Measurements from ENCODE around the gene SGCD. TPM values are rescaled to one million over a fixed set of nuclear protein-coding genes. Genes with fewer than 3 reads are reported as not detected.
"Not testable (repeated sequence)": the region's sequence is repeated elsewhere in the genome, so short reads cannot be mapped to it uniquely, and the experiment has no call there.

The SGCD gene
- total RNA-seq, 1 donor, result 13.8 TPM

GRCh38 chr5:156595132-156595787 is 268.3 kb downstream of the SGCD start:
- no peak for DNase-seq (ENCODE audit: low read depth)
- TF ChIP-seq, protein P1, sequence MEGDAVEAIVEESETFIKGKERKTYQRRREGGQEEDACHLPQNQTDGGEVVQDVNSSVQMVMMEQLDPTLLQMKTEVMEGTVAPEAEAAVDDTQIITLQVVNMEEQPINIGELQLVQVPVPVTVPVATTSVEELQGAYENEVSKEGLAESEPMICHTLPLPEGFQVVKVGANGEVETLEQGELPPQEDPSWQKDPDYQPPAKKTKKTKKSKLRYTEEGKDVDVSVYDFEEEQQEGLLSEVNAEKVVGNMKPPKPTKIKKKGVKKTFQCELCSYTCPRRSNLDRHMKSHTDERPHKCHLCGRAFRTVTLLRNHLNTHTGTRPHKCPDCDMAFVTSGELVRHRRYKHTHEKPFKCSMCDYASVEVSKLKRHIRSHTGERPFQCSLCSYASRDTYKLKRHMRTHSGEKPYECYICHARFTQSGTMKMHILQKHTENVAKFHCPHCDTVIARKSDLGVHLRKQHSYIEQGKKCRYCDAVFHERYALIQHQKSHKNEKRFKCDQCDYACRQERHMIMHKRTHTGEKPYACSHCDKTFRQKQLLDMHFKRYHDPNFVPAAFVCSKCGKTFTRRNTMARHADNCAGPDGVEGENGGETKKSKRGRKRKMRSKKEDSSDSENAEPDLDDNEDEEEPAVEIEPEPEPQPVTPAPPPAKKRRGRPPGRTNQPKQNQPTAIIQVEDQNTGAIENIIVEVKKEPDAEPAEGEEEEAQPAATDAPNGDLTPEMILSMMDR (IDR thresholded peaks at IDR 0.05; ENCODE audit: insufficient read depth, low read depth, low read length), result no peak
- no peak overlapping the region for H3K4me3 ChIP-seq (ENCODE audit: low read depth, low read length)

- no peak for DNase-seq (ENCODE audit: low read depth)
- TF ChIP-seq, protein P1 (IDR thresholded peaks at IDR 0.05; ENCODE audit: insufficient read depth, low read depth, low read length), result no peak
- H3K4me3 ChIP-seq (ENCODE audit: low read depth, low read length), result no peak overlapping the region
These were observed 270.3 kb downstream of the SGCD start for GRCh38 chr5:156597276-156597675.

GRCh38 chr5:156598964-156599363 is 272.0 kb downstream of the SGCD start:
- DNase-seq (ENCODE audit: low read depth), result no peak
- H3K4me3 ChIP-seq (ENCODE audit: low read depth, low read length), result no peak overlapping the region

DNA sequence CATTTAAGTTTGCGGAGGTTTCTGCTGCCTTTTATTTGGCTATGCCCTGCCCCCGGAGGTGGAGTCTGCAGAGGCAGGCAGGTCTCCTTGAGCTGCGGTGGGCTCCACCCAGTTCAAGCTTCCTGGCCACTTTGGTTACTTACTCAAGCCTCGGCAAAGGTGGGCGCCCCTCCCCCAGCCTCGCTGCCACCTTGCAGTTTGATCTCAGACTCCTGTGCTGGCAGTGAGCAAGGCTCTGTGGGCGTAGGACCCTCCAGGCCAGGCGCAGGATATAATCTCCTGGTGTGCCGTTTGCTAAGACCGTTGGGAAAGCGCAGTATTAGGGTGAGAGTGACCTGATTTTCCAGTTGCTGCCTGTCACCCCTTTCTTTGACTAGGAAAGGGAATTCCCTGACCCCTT is 283.6 kb downstream of the SGCD start:
- not testable (repeated sequence) for H3K4me3 ChIP-seq (ENCODE audit: low read depth, low read length); DNase-seq (ENCODE audit: low read depth)

More at GRCh38 chr5:156598964-156599363, 272.0 kb downstream of the SGCD start:
- TF ChIP-seq, protein P1 (IDR thresholded peaks at IDR 0.05; ENCODE audit: insufficient read depth, low read depth, low read length), result no peak

GRCh38 chr5:156615901-156616300 is 288.9 kb downstream of the SGCD start:
- TF ChIP-seq, protein P1 (IDR thresholded peaks at IDR 0.05; ENCODE audit: insufficient read depth, low read depth, low read length), result no peak
- no peak for DNase-seq (ENCODE audit: low read depth)
- no peak overlapping the region for H3K4me3 ChIP-seq (ENCODE audit: low read depth, low read length)

GRCh38 chr5:156617426-156617825 is 290.5 kb downstream of the SGCD start:
- TF ChIP-seq, protein P1 (IDR thresholded peaks at IDR 0.05; ENCODE audit: insufficient read depth, low read depth, low read length), result no peak
- H3K4me3 ChIP-seq (ENCODE audit: low read depth, low read length), result no peak overlapping the region
- DNase-seq (ENCODE audit: low read depth), result no peak

- TF ChIP-seq, protein P1 (IDR thresholded peaks at IDR 0.05; ENCODE audit: insufficient read depth, low read depth, low read length), result no peak
- H3K4me3 ChIP-seq (ENCODE audit: low read depth, low read length), result no peak overlapping the region
- no peak for DNase-seq (ENCODE audit: low read depth)
These were observed 291.6 kb downstream of the SGCD start for GRCh38 chr5:156618601-156619000.

Measured in fibroblast of villous mesenchyme (primary cell).